GM21717 (cell line): Measurements from ENCODE around the gene KLF3.

Source experiments
- ATAC-seq: cut with Tn5 transposase; IDR thresholded peaks from one replicate; pipeline ENCODE4 v1.9.1; 2021; ENCODE audit warnings: mild to moderate bottlenecking, moderate library complexity; ENCODE audit not compliant: unreplicated experiment

The KLF3 gene

DNA sequence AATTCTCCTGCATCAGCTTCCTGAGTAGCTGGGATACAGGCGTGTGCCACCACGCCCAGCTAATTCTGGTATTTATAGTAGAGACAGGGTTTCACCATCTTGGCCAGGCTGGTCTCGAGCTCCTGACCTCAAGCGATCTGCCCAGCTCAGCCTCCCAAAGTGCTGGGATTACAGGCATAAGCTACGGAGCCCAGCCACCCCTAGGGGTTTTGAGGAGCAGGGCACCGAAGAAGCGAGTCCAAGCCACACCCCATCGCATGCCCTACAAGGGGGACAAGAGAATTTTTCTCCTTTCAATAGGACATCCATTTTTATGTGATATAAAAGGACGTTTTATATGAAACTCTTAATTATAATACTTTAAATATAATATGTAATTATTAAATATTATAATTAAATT is 13.9 kb upstream of the KLF3 start:
- no peak for ATAC-seq

DNA sequence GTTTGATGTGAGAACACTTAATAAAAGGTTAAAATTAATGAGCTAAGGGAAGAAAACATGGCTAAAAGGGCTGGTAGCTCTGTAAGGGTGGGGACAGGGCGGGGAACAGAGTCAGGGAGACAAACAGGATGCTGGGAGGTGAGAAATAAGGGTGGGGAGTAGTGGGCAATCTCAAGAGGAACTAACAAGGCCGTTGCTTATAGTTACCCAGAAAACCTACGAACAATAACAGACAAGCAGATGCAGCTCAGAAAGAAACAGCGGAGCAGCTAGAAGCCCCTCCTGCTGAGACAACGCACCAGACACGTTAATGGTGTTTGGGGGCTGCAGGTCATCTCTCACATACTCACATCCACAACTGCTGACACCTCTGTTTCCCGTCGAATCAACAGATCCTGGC is 9.7 kb upstream of the KLF3 start:
- no peak for ATAC-seq

GRCh38 chr4:38656111-38656510 is 7.9 kb upstream of the KLF3 start:
- ATAC-seq: no peak

GRCh38 chr4:38659346-38659745 is 4.7 kb upstream of the KLF3 start:
- ATAC-seq: no peak

GRCh38 chr4:38660838-38661237 is 3.2 kb upstream of the KLF3 start:
- no peak for ATAC-seq

DNA sequence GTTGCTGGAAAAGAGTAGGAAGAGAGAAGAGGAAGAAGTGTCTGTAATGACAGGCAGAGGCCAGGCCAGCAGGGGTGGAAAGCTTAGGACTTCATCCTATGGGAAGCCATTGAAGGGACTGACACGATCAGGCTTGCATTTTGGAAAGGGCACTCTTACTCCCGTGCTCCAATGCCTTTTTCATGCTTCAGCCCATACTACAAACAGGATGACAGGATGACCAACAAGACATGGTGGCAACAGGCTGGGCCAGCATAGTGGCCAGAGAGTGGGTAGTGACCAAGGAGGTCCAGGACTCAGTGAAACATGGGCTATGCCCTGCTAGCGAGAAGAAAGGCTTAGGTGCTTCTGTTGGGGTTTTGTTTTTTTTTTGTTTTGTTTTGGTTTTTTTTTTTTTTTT is 2.6 kb upstream of the KLF3 start:
- no peak for ATAC-seq

- peak; percentile 3 for ATAC-seq
These were observed 1.4 kb upstream of the KLF3 start for GRCh38 chr4:38662522-38663089.

- ATAC-seq: peak; percentile 44
These were observed 754 bp upstream of the KLF3 start for GRCh38 chr4:38663090-38663800.

- ATAC-seq: peak; percentile 5
These were observed 855 bp downstream of the KLF3 start for GRCh38 chr4:38664706-38665401.

GRCh38 chr4:38665551-38666411 is 1.8 kb downstream of the KLF3 start:
- ATAC-seq: no peak

DNA sequence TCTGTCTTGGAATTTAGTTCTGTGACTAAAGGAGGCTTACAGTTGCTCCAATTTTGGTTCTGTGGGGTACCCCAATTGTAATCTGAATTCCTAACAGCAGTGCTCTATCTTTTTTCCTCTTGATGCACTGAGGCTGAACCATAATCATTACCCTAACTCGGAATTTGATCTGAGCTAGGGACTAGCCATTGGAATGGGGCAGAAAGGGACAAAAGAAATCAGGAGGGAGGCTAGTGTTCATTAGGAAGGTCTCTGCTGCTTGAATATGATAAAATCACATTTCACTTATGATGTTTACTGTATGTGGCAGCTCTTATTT is 2.7 kb downstream of the KLF3 start:
- ATAC-seq: no peak

DNA sequence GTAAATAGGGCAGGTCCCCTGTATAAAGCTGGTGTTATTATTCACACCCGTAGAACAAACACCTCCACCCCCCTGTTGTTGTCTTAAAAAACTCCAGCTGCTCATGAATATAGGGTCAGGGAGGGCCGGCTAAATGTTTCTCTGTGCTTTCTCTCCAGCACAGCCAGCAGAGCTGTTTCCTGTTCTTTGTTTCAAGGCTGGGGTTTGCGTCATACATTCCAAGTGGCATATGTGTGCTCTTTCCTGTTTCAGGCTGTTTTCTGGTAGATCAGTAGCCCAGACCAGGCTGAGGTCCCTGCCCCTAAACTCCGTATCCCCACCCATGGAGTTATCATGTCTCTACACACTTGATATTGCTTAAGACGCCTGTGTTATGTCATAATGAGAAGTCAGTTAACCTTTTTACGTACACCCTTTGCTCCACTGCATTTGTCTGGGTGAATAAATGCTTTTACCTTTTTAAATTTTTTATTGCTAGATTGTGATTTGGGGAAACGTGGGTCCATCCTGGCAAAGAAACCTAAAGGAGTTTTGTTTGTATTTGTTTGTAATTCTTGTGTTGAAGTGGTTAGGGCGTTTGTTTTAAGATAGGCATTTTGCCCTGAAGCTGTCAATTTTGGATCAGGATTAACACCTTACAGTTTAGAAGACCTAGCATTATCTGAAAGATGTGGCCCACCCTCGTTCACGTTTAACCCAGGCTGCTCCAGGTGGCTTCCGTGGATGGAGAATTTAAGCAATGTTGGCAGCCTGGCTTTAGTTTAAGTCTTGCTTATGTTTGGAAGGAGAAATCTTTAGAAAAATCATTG is 3.3 kb downstream of the KLF3 start:
- ATAC-seq: no peak

DNA sequence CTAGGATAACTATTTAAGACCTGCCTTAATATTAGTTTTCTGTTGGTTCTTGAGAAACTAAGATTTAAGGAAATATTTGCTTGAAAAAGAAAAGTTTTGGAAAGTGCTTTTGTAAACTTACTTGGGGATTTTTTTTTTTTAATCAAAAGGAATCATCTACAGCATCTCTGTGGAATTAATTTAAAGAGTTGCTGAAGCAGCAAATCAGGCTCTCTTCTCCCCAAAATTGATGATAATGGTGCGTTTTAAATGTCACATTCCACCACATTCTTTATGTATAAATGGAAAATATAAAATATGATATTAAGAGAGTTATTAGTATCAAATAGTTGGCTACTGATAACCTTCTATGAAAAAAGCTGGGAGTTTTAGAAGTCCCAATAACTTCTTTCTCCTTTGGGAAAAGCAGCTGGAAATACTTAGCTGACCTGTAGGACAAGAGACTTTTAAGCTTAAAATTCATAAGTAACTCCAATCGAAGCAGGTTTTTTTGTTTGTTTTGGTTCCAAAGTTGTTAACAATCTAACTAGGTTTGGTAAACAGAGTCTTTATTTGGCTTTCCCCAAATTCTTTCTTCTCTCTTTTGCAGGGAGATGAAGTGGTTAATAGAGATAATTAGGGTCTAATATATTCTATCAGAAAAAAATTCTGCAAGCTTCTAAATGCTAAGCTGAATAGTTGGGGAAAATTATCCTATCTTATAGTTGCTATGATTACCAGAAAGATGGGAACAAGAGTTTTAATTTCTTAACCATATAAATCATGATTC is 4.4 kb downstream of the KLF3 start:
- ATAC-seq: no peak

GRCh38 chr4:38669208-38669607 is 5.2 kb downstream of the KLF3 start:
- ATAC-seq: no peak

DNA sequence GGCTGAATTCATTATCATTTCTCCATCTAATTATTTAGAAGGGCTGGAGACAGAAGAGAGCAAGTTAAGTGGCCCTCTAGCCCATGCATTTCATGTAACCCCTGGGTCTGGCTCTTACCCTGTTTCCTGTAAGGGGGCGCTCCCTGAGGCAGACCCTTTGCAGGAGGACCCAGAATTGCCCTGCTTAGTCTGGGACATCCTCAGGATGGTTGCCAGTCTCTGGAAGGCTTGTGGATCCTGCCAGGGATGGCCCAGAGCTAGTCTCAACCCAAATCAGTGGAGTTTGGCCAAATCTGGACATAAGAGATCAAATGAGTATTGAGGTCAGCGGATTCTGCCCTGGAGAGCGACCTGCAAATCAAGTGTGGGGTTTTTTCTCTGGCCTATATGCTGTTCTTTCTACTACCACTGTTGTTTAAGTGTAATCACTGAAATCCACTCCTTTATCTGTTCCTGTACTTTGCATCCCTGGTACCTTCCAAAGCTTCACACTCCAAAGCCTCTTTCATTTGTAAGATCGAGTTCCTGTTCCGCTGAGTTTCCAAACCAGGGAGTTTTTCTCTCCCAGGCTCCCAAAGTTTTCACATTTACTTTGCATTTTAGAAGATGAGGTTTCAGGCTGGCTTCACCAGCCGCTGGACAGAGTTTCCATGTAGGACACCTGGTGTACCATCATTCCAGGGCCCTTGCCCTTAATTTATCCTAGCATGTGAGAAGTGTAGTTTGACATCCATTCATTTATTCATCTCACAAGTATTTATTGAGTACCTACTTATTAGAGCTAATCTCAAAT is 6.3 kb downstream of the KLF3 start:
- ATAC-seq: no peak

DNA sequence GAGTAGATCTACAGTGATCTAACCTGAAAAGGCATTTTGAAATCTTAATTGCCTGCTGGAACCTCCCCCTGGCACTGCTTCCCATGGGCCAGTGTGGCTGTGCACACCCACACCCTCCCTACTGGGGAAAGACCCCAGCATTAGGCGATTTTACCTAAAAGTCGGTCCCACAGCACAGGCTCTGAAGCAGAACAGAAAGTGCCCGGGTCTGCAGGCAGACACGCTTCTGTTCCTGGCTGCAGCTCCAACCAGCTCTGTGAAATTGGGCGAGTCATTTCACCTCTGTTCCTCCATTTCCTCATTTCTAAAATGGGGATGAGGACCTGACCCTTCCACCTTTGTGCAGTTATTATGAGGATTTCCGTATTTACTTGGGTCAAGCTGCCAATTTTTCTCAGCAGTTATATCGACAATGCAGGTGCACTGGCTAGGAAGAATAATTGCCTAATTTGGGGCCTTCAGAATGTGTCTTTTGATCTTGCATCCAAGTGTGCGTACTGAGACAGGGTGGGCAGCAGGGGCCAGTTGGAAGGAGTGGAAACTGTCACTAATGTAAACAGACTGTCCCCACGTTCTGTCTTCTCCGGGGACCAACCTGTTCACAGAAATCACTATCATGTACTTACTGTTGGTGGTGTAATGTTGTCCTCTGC is 7.1 kb downstream of the KLF3 start:
- ATAC-seq: peak; percentile 33

- no peak for ATAC-seq
These were observed 7.6 kb downstream of the KLF3 start for GRCh38 chr4:38671592-38671940.

DNA sequence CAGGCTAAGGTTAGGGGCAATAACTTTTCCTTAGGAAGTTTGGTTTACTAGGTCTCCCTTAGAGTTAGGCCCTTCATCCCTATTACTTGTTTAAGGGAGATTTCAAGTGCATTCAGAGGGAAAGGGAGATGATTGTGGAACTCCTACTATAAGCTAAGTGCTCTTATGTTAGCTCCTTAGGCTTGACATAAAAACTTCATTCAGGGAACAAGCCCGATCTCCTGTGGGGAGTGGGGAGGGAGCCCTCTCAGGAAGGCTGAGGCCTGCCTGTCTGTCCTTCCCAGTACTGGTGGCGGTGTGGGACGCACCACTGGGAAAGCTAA is 8.0 kb downstream of the KLF3 start:
- no peak for ATAC-seq
